Aorta (tissue), 5 donors: ENCODE measurements around the gene LRP8. TPM values are rescaled to one million over a fixed set of nuclear protein-coding genes. Genes with fewer than 3 reads are reported as not detected.

Experiments used
- ATAC-seq: fragments of 200-7000 bp; cut with Tn5 transposase; one replicate; pipeline ENCODE4 v1.9.1; 2022; ENCODE audit warnings: moderate library complexity; ENCODE audit not compliant: low FRiP score
- DNase-seq, 2 donors: peaks; one replicate each; pipeline ENCODE4 v3.0.0-alpha.2; 2020
- H3K27ac ChIP-seq, 2 donors: one replicate each; pipeline ENCODE4 v1.5.1; 2013; ENCODE audit warnings: low read length in 2 of 2, mild to moderate bottlenecking in 2 of 2, moderate library complexity in 2 of 2, control low read depth in 1 of 2, inconsistent platforms in 1 of 2, low read depth in 1 of 2
- H3K27me3 ChIP-seq, 2 donors: one replicate each; pipeline ENCODE4 v1.6.1; 2013; ENCODE audit warnings: control low read depth in 1 of 2, low read length in 1 of 2, mild to moderate bottlenecking in 1 of 2, moderate library complexity in 1 of 2; ENCODE audit not compliant: insufficient read depth in 2 of 2, control insufficient read depth in 1 of 2
- H3K36me3 ChIP-seq, 2 donors: one replicate each; pipeline ENCODE4 v1.6.1; 2013; ENCODE audit warnings: control low read depth in 1 of 2, low read length in 1 of 2, mild to moderate bottlenecking in 1 of 2; ENCODE audit not compliant: insufficient read depth in 2 of 2, control insufficient read depth in 1 of 2
- H3K4me1 ChIP-seq, 2 donors: one replicate each; pipeline ENCODE4 v1.6.1; 2013; ENCODE audit warnings: low read length in 2 of 2, control low read depth in 1 of 2, mild to moderate bottlenecking in 1 of 2, moderate library complexity in 1 of 2; ENCODE audit not compliant: insufficient read depth in 2 of 2, control insufficient read depth in 1 of 2
- H3K4me3 ChIP-seq, 2 donors: one replicate each; pipeline ENCODE4 v1.5.1; 2013; ENCODE audit warnings: low read length in 2 of 2, control low read depth in 1 of 2, mild to moderate bottlenecking in 1 of 2
- H3K9me3 ChIP-seq: one replicate; pipeline ENCODE4 v1.6.1; 2013; ENCODE audit warnings: mild to moderate bottlenecking, low read length; ENCODE audit not compliant: control insufficient read depth
- WGBS, 2 donors: extraction: QIAGEN DNeasy Blood & Tissue Kit; methylation state at CpG; one replicate each; pipeline ENCODE4 v1.1.7; 2013; 5-methylcytosine and 5-hydroxymethylcytosine counted together
- intact Hi-C, 2 donors: fragments of 100-400 bp; cut with DNase I; formaldehyde crosslinking; loops; one replicate each; pipeline versions ENCODE4 v1.14.2 to v1.15.0; 2022
- polyA plus RNA-seq, 2 donors: library from polyadenylated mRNA; stranded (reverse); fragments of 200-250 nt; gene quantifications; one replicate each; pipeline ENCODE4 v1.2.3, GENCODE V29; 2013
- total RNA-seq, 2 donors: library from RNA; stranded (reverse); fragmentation: NEBNext Ultra II Directional; extraction: Animal tissue kit (Norgen Biotek cat#: 25700); gene quantifications; one replicate each; pipeline ENCODE4 v1.2.1, GENCODE V29; 2021
- donor health status: healthy with polysubstance abuse.
- donor health status: Bipolar disorder and iron deficiency.
- donor health status: DM: no; HTN: no; CAD: no.
- donor health status: DM: no; HTN: no; CAD: no.
- donor health status: DM: yes; HTN: yes; CAD: no.

The LRP8 gene
- total and polyA plus RNA-seq, 4 donors: 1.1 to 12.3 (median 5.9) TPM

DNA sequence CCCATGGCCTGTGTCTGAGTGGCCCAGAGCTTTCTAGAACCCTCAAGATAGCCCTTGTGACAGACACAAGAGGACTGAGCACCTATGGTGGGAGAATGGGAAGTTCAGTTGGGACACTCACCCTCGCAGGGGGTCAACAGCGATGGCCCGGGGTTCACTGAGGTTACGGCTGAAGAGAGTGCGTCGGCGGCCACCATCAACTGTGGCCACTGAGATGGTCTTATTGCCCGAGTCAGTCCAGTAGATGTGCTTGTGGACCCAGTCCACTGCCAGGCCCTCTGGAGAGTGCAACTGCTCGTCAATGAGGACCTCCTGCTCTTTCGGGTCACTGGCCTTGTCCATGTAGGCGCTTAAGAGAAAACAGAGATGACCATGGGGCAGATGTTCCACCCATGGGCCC is 63.8 kb downstream of the LRP8 start:
- DNase-seq (no peak), ATAC-seq (no peak)
- intact Hi-C loops: no loop called here

GRCh38 chr1:53262000-53262399 is 65.9 kb downstream of the LRP8 start:
- Histone ChIP-seq H3K9me3 (no peaks in the 10 kb centered on the region), H3K4me3 (no peak overlapping the region), H3K4me1 (no peaks in the 10 kb centered on the region), H3K36me3 (no peaks in the 10 kb centered on the region), H3K27ac (no peak overlapping the region), H3K27me3 (no peaks in the 10 kb centered on the region)
- 92 to 93% methylated on average over 3 of the region's 3 CpGs for WGBS, 2 donors
- intact Hi-C loops: no loop called here
- ATAC-seq (no peak), DNase-seq (no peak)

More for the DNA sequence above, 63.8 kb downstream of the LRP8 start:
- Histone ChIP-seq H3K36me3 (no peaks in the 10 kb centered on the region), H3K27me3 (no peaks in the 10 kb centered on the region), H3K4me1 (no peaks in the 10 kb centered on the region), H3K4me3 (no peak overlapping the region), H3K9me3 (no peaks in the 10 kb centered on the region), H3K27ac (no peak overlapping the region)
- WGBS, 2 donors: 96% methylated on average over 11 of the region's 11 CpGs

DNA sequence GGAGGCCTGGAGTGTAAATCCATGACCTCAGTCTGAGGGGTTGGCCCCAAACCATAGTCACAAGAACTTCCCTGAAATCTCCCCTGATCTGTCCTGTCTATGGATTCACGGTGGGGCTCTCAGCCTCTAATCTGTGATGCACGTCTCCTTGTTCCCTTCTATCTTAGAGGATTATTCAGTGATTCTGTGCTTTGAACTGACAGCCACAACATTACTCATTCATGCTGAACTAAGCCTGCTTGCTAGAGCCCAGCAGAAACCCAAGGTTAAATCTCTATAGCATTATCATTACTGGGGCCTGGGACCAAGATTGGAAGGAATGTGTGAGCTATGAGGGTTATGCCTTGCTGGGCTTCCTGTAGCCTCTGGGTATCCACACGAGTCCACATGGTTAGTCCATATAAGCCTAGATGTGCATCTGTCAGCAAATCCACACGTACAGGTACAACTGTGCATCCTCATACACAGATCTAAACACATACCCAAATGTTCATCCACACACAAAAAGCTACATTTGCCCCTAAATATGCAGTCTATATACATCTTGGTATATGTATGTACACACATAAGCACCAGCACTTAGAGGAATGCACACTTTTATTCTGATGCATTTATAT is 67.1 kb downstream of the LRP8 start:
- Histone ChIP-seq H3K4me1 (no peaks in the 10 kb centered on the region), H3K4me3 (no peak overlapping the region), H3K36me3 (no peaks in the 10 kb centered on the region), H3K9me3 (no peaks in the 10 kb centered on the region), H3K27ac (no peak overlapping the region), H3K27me3 (no peaks in the 10 kb centered on the region)
- 90 to 92% methylated on average over 4 of the region's 4 CpGs for WGBS, 2 donors
- DNase-seq: no peak
- intact Hi-C loops: no loop called here
- ATAC-seq: no peak

DNA sequence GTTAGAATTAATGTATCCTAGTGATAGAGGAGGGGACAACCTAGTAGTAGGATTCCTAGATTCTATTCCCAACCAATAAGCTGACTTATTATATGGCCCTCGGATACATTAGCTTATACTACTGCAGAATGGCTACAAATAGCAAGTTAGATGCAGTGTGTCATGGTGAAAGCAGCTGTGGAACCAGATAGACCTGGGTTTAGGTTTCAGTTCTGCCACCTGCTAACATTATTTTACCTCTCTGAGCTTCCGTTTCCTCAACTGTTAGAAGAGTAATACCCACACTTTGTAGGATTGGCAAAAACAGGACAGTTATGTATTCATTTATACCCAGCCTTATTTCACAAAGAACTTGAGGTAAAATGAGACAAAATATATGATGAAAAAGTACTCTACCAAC is 67.9 kb downstream of the LRP8 start:
- H3K36me3 ChIP-seq: no peaks in the 10 kb centered on the region
- 93% methylated on average over 2 of the region's 2 CpGs for WGBS, 2 donors
- no peaks in the 10 kb centered on the region for H3K4me1 ChIP-seq
- ATAC-seq: no peak
- H3K9me3 ChIP-seq: no peaks in the 10 kb centered on the region
- intact Hi-C loops: no loop called here
- H3K27me3 ChIP-seq: no peaks in the 10 kb centered on the region
- H3K27ac ChIP-seq: no peak overlapping the region
- no peak overlapping the region for H3K4me3 ChIP-seq
- no peak for DNase-seq

DNA sequence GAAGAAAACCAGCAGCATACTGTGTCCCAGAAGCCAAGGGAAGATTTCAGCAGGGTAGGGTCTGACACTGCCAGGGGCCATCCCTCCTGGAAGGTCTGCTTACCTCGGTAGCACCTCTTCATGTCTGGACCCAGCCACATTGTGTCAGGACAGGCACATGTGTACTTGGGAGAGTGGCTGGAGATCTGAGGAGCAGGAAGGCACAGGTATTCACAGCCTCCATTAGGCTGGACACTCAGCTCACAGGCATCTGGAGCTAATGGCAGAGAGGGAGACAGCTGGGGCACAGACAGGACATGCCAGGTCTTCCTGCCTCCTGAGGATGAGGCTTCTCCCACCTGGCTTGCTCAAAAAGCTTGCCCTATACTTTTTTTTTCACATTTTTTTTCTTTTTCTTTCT is 69.7 kb downstream of the LRP8 start:
- no peak for ATAC-seq
- no peaks in the 10 kb centered on the region for H3K36me3 ChIP-seq
- no peaks in the 10 kb centered on the region for H3K27me3 ChIP-seq
- no peaks in the 10 kb centered on the region for H3K4me1 ChIP-seq
- H3K27ac ChIP-seq: no peak overlapping the region
- intact Hi-C loops: no loop called here
- 82 to 86% methylated on average over 1 of the region's 1 CpG for WGBS, 2 donors
- no peaks in the 10 kb centered on the region for H3K9me3 ChIP-seq
- DNase-seq: no peak
- H3K4me3 ChIP-seq: no peak overlapping the region

DNA sequence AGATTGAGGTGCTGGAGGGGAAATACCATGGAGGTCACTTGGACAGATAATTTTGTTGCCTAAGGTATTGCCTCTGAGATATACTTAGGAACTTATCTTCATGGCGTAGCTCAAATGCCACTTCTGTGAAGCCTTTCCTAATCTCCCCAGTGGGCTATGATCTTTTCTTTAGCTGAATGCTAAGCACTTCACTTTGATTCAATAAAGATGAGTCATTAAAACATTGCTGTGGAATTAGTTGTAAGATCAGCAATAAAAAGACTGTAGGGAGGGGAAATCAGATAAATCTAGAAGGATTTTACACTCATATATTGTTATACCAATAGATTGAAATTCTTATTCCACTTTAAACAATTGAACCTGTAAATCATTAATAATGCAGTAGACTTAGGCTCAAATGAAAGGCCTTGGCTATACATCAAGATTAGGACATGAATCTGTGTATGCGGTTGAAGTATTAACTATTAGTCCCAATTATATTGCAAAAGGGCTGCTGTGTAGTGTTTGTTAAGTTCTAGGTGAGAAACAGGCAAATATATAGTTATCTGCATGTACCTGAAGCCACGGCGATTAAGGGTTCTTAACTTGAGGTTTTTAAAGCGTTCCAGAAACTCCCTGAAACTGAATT is 70.3 kb downstream of the LRP8 start:
- Histone ChIP-seq H3K27me3 (no peaks in the 10 kb centered on the region), H3K27ac (no peak overlapping the region), H3K4me3 (no peak overlapping the region), H3K9me3 (no peaks in the 10 kb centered on the region), H3K36me3 (no peaks in the 10 kb centered on the region), H3K4me1 (no peaks in the 10 kb centered on the region)
- intact Hi-C loops: no loop called here
- ATAC-seq: no peak
- WGBS, 2 donors: 94 to 96% methylated on average over 5 of the region's 5 CpGs
- DNase-seq: no peak

DNA sequence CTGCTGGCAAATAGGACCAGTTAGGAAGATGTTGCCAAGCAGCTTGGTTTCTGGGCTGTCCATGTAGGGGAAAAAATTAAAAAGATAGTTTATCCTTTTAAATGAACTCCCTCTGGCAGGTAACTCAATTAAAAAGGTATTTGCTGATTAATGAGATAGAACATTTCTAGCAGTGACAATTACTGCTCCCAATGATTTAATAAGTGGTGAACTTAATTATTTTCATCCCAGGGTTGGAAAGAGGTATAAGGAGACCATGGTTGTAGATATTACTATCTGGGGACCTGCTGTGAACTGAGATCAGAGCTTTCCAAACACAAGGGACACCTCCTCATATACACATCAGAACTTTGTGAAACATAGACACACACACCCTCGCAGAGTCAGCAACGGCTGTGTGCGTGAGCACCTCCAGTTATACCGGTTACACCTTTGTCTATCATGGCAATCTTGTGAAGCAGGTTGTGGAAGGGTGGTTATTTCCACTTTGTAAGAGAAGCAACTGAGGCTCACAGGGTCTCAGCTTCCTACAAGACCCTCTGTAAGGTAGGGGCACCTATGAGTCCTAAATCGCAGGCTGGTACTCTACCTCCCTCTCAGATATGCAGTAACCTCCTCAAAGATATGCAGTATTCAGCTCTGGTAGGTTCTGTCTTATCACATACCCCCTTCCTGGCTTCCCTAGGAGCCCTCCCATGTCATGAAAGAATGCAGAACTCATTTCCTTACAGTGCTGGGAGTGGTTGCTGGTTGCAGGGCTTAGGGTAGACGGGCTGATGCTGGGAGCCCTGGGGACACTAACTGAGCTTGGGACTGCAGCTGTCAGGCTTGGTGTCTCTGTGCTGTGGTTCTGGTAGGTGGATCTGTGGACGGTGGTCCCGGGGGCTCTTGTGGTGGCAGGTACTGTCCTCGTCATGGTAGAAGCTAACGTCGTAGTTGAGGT is 71.1 kb downstream of the LRP8 start:
- WGBS, 2 donors: 92 to 94% methylated on average over 11 of the region's 11 CpGs
- no peak for ATAC-seq

GRCh38 chr1:53255031-53255430 is 72.8 kb downstream of the LRP8 start:
- no peaks in the 10 kb centered on the region for H3K9me3 ChIP-seq
- no peak overlapping the region for H3K4me3 ChIP-seq
- no peak overlapping the region for H3K27ac ChIP-seq
- intact Hi-C loops: no loop called here
- no peaks in the 10 kb centered on the region for H3K4me1 ChIP-seq
- WGBS, 2 donors: 98 to 99% methylated on average over 4 of the region's 4 CpGs
- no peaks in the 10 kb centered on the region for H3K27me3 ChIP-seq
- no peak for ATAC-seq
- DNase-seq: no peak
- peaks cover 2 to 4% of the 10 kb centered on the region in 2 donors for H3K36me3 ChIP-seq

More for the DNA sequence above, 71.1 kb downstream of the LRP8 start:
- H3K36me3 ChIP-seq: no peaks in the 10 kb centered on the region
- no peaks in the 10 kb centered on the region for H3K27me3 ChIP-seq
- no peaks in the 10 kb centered on the region for H3K9me3 ChIP-seq
- no peak for DNase-seq
- no peaks in the 10 kb centered on the region for H3K4me1 ChIP-seq
- intact Hi-C loops: no loop called here
- no peak overlapping the region for H3K4me3 ChIP-seq
- no peak overlapping the region for H3K27ac ChIP-seq
